ENCODE results near the gene DUSP22. TPM values are rescaled to one million over a fixed set of nuclear protein-coding genes. Genes with fewer than 3 reads are reported as not detected.

DUSP22 gene
- total and polyA plus RNA-seq, 2 experiments from 2014 or later = 12.8 to 36.8 TPM

DNA sequence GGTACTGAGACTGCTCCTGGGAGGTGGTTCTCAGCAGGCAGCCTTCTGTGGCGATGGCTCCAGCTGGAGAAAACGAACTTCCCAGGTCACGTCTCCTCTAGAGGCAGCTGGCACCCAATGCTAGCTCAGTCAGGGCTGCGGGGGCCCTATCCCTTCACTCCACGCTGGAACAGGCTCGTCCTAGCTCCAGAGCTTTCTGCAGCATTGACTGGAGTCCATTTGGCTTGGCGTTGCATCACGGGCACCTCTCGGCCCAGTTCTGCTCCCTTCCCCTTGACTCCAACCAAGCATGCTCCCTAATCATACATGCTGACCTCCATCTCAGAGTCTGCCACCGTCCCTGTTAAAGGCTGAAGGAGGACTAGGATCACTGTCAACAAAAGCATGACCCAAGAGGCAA is 93.3 kb downstream of the DUSP22 start:
- no peak for ATAC-seq
- Histone ChIP-seq H3F3A (replicated peaks; ENCODE audit: low read depth) (no peaks in the 10 kb centered on the region), H3K4me3 (no peak overlapping the region), H3K79me2 (replicated peaks; ENCODE audit: insufficient read depth) (no peaks in the 10 kb centered on the region), H2AFZ (no peak overlapping the region), H3K27me3 (ENCODE audit: insufficient read depth) (peaks cover 23% of the 10 kb centered on the region), H3K9me2 (ENCODE audit: insufficient read depth) (no peaks in the 10 kb centered on the region), H3K27ac (ENCODE audit: low read depth) (no peak overlapping the region), H4K20me1 (replicated peaks; ENCODE audit: insufficient read depth) (no peaks in the 10 kb centered on the region), H3K4me1 (ENCODE audit: insufficient read depth) (peaks cover 2% of the 10 kb centered on the region), H3K36me3 (ENCODE audit: insufficient read depth) (no peaks in the 10 kb centered on the region; the same call in 1 of the 2 replicates), H3K4me2 (no peak overlapping the region)
- Mint-ChIP-seq H3K9me3 (peaks cover 16% of the 10 kb centered on the region), H3K36me3 (ENCODE audit: low read depth) (peaks cover 4% of the 10 kb centered on the region), H3K27ac (no peak overlapping the region), H3K27me3 (ENCODE audit: insufficient read depth, low read depth, poor library complexity) (peaks cover 28% of the 10 kb centered on the region), H3K4me3 (no peak overlapping the region), H3K4me1 (no peaks in the 10 kb centered on the region)
- no peak for DNase-seq (ENCODE audit: low spot score)
- TF ChIP-seq NANOG (IDR thresholded peaks at IDR 0.05; ENCODE audit: borderline replicate concordance) (no peak), EZH2phosphoT487 (IDR thresholded peaks at IDR 0.05; ENCODE audit: unreplicated experiment) (no peak), EZH2 (IDR thresholded peaks at IDR 0.05; ENCODE audit: low read depth, unreplicated experiment) (no peak)
- TF ChIP-seq, protein P1, sequence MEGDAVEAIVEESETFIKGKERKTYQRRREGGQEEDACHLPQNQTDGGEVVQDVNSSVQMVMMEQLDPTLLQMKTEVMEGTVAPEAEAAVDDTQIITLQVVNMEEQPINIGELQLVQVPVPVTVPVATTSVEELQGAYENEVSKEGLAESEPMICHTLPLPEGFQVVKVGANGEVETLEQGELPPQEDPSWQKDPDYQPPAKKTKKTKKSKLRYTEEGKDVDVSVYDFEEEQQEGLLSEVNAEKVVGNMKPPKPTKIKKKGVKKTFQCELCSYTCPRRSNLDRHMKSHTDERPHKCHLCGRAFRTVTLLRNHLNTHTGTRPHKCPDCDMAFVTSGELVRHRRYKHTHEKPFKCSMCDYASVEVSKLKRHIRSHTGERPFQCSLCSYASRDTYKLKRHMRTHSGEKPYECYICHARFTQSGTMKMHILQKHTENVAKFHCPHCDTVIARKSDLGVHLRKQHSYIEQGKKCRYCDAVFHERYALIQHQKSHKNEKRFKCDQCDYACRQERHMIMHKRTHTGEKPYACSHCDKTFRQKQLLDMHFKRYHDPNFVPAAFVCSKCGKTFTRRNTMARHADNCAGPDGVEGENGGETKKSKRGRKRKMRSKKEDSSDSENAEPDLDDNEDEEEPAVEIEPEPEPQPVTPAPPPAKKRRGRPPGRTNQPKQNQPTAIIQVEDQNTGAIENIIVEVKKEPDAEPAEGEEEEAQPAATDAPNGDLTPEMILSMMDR (conservative IDR thresholded peaks at IDR 0.05; ENCODE audit: low read depth in 2 of 2) = no peak

DNA sequence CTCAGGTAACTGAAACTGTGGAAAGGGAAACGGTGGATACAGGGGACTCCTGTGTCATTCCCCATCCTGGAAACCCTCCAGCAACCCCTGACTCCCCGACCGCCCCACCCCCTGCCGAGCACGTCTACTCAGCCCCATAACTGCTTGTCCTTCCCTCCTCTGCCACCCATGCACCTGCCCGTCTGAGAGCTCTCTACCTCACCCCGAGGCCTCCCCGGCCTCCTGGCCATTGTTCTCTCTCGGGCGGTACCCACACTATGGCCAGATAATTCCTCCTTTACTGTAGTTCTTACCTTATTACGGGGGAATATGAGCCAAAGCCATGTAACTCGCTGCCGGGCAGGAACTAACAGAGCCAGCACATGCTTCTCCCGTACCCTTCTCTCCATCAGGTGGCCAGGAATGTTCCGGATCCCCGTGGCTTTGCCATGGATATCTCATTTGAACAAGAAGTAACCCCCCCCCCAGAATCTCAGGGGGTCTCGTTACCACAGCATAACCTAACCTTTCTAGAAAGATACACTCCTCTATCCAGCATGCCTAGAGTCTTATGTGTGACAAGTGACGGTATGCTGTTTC is 94.5 kb downstream of the DUSP22 start:
- Histone ChIP-seq H3K4me2 (no peak overlapping the region), H3F3A (replicated peaks; ENCODE audit: low read depth) (no peaks in the 10 kb centered on the region), H3K79me2 (replicated peaks; ENCODE audit: insufficient read depth) (no peaks in the 10 kb centered on the region), H3K36me3 (ENCODE audit: insufficient read depth) (no peaks in the 10 kb centered on the region), H3K4me1 (ENCODE audit: insufficient read depth) (peaks cover 5% of the 10 kb centered on the region), H4K20me1 (replicated peaks; ENCODE audit: insufficient read depth) (no peaks in the 10 kb centered on the region), H2AFZ (no peak overlapping the region), H3K27ac (ENCODE audit: low read depth) (no peak overlapping the region), H3K4me3 (no peak overlapping the region), H3K27me3 (ENCODE audit: insufficient read depth) (peaks cover 33% of the 10 kb centered on the region), H3K9me2 (ENCODE audit: insufficient read depth) (no peaks in the 10 kb centered on the region)
- Mint-ChIP-seq H3K27ac (no peak overlapping the region), H3K9me3 (peaks cover 5% of the 10 kb centered on the region), H3K27me3 (ENCODE audit: insufficient read depth, low read depth, poor library complexity) (peaks cover 36% of the 10 kb centered on the region), H3K4me1 (no peaks in the 10 kb centered on the region), H3K4me3 (no peak overlapping the region), H3K36me3 (ENCODE audit: low read depth) (no peaks in the 10 kb centered on the region; the same call in 2 of the 3 replicates)
- ATAC-seq (no peak), DNase-seq (ENCODE audit: low spot score) (no peak)
- TF ChIP-seq, protein P2, sequence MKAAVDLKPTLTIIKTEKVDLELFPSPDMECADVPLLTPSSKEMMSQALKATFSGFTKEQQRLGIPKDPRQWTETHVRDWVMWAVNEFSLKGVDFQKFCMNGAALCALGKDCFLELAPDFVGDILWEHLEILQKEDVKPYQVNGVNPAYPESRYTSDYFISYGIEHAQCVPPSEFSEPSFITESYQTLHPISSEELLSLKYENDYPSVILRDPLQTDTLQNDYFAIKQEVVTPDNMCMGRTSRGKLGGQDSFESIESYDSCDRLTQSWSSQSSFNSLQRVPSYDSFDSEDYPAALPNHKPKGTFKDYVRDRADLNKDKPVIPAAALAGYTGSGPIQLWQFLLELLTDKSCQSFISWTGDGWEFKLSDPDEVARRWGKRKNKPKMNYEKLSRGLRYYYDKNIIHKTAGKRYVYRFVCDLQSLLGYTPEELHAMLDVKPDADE (IDR thresholded peaks at IDR 0.05) = no peak
- TF ChIP-seq EZH2 (IDR thresholded peaks at IDR 0.05; ENCODE audit: low read depth, unreplicated experiment) = no peak
- TF ChIP-seq, protein P3, sequence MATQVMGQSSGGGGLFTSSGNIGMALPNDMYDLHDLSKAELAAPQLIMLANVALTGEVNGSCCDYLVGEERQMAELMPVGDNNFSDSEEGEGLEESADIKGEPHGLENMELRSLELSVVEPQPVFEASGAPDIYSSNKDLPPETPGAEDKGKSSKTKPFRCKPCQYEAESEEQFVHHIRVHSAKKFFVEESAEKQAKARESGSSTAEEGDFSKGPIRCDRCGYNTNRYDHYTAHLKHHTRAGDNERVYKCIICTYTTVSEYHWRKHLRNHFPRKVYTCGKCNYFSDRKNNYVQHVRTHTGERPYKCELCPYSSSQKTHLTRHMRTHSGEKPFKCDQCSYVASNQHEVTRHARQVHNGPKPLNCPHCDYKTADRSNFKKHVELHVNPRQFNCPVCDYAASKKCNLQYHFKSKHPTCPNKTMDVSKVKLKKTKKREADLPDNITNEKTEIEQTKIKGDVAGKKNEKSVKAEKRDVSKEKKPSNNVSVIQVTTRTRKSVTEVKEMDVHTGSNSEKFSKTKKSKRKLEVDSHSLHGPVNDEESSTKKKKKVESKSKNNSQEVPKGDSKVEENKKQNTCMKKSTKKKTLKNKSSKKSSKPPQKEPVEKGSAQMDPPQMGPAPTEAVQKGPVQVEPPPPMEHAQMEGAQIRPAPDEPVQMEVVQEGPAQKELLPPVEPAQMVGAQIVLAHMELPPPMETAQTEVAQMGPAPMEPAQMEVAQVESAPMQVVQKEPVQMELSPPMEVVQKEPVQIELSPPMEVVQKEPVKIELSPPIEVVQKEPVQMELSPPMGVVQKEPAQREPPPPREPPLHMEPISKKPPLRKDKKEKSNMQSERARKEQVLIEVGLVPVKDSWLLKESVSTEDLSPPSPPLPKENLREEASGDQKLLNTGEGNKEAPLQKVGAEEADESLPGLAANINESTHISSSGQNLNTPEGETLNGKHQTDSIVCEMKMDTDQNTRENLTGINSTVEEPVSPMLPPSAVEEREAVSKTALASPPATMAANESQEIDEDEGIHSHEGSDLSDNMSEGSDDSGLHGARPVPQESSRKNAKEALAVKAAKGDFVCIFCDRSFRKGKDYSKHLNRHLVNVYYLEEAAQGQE (IDR thresholded peaks at IDR 0.05; ENCODE audit: unreplicated experiment) = no peak
- TF ChIP-seq ZNF331 (CRISPR knock-in tag; IDR thresholded peaks at IDR 0.05; ENCODE audit: low read depth) = no peak
- TF ChIP-seq JUNB (IDR thresholded peaks at IDR 0.05; ENCODE audit: unreplicated experiment) = no peak
- TF ChIP-seq, protein P4, sequence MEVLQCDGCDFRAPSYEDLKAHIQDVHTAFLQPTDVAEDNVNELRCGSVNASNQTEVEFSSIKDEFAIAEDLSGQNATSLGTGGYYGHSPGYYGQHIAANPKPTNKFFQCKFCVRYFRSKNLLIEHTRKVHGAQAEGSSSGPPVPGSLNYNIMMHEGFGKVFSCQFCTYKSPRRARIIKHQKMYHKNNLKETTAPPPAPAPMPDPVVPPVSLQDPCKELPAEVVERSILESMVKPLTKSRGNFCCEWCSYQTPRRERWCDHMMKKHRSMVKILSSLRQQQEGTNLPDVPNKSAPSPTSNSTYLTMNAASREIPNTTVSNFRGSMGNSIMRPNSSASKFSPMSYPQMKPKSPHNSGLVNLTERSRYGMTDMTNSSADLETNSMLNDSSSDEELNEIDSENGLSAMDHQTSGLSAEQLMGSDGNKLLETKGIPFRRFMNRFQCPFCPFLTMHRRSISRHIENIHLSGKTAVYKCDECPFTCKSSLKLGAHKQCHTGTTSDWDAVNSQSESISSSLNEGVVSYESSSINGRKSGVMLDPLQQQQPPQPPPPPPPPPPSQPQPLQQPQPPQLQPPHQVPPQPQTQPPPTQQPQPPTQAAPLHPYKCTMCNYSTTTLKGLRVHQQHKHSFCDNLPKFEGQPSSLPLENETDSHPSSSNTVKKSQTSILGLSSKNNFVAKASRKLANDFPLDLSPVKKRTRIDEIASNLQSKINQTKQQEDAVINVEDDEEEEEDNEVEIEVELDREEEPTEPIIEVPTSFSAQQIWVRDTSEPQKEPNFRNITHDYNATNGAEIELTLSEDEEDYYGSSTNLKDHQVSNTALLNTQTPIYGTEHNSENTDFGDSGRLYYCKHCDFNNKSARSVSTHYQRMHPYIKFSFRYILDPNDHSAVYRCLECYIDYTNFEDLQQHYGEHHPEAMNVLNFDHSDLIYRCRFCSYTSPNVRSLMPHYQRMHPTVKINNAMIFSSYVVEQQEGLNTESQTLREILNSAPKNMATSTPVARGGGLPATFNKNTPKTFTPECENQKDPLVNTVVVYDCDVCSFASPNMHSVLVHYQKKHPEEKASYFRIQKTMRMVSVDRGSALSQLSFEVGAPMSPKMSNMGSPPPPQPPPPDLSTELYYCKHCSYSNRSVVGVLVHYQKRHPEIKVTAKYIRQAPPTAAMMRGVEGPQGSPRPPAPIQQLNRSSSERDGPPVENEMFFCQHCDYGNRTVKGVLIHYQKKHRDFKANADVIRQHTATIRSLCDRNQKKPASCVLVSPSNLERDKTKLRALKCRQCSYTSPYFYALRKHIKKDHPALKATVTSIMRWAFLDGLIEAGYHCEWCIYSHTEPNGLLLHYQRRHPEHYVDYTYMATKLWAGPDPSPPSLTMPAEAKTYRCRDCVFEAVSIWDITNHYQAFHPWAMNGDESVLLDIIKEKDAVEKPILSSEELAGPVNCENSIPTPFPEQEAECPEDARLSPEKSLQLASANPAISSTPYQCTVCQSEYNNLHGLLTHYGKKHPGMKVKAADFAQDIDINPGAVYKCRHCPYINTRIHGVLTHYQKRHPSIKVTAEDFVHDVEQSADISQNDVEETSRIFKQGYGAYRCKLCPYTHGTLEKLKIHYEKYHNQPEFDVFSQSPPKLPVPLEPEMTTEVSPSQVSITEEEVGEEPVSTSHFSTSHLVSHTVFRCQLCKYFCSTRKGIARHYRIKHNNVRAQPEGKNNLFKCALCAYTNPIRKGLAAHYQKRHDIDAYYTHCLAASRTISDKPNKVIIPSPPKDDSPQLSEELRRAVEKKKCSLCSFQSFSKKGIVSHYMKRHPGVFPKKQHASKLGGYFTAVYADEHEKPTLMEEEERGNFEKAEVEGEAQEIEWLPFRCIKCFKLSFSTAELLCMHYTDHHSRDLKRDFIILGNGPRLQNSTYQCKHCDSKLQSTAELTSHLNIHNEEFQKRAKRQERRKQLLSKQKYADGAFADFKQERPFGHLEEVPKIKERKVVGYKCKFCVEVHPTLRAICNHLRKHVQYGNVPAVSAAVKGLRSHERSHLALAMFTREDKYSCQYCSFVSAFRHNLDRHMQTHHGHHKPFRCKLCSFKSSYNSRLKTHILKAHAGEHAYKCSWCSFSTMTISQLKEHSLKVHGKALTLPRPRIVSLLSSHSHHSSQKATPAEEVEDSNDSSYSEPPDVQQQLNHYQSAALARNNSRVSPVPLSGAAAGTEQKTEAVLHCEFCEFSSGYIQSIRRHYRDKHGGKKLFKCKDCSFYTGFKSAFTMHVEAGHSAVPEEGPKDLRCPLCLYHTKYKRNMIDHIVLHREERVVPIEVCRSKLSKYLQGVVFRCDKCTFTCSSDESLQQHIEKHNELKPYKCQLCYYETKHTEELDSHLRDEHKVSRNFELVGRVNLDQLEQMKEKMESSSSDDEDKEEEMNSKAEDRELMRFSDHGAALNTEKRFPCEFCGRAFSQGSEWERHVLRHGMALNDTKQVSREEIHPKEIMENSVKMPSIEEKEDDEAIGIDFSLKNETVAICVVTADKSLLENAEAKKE (CRISPR knock-in tag; IDR thresholded peaks at IDR 0.05) = no peak
